OCI-LY7 (cell line): ENCODE data around the gene FAM168B.

ENCODE experiments used
- EZH2phosphoT487 ChIP-seq: fragments of 200-600 bp; sonication (generic); IDR thresholded peaks from 2 replicates; pipeline ENCODE4 v1.6.1; 2018; ENCODE audit warnings: low read depth, borderline replicate concordance, mild to moderate bottlenecking, mixed run types, antibody characterized with exemption, low read length, moderate library complexity, mixed read lengths
- TF ChIP-seq, protein P1 (sequence below): fragments of 200-600 bp; sonication (generic); conservative IDR thresholded peaks from 2 replicates; pipeline ENCODE4 v1.5.1; 2014; ENCODE audit warnings: mild to moderate bottlenecking, antibody characterized with exemption, low read length, moderate library complexity, mixed read lengths

DNA sequence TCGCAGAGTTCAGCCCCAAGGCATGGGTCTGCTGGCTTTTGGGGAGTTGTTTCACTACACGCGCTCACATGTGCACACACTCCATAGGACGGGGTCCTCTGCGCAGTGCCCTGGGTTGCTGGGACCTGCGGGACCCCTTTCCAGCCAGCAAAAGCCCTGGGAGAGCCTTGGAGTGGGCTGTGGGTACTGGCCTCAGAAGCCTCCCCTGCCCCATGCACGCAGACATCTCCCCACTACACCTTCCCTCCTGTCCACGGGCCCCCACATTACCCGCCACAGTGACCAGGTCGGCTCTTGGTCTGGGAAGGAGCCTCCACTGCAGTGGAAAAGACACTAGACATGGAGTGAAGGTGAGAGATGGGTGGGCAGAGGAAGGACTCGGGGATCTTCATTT is 48.5 kb downstream of the FAM168B start:
- TF ChIP-seq, protein P1, sequence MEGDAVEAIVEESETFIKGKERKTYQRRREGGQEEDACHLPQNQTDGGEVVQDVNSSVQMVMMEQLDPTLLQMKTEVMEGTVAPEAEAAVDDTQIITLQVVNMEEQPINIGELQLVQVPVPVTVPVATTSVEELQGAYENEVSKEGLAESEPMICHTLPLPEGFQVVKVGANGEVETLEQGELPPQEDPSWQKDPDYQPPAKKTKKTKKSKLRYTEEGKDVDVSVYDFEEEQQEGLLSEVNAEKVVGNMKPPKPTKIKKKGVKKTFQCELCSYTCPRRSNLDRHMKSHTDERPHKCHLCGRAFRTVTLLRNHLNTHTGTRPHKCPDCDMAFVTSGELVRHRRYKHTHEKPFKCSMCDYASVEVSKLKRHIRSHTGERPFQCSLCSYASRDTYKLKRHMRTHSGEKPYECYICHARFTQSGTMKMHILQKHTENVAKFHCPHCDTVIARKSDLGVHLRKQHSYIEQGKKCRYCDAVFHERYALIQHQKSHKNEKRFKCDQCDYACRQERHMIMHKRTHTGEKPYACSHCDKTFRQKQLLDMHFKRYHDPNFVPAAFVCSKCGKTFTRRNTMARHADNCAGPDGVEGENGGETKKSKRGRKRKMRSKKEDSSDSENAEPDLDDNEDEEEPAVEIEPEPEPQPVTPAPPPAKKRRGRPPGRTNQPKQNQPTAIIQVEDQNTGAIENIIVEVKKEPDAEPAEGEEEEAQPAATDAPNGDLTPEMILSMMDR: no peak
- TF ChIP-seq EZH2phosphoT487: no peak
